Adrenal gland (tissue), 5 donors: ENCODE results near the gene SCO1.

Experiments used
- CTCF ChIP-seq, 6 experiments: fragments of 450-650 bp in 4 of 6; fragments of 200-600 bp in 2 of 6; sonication (generic) in 1 of 6; IDR thresholded peaks; 1 replicate in 5 of 6; 2 replicates in 1 of 6; pipeline versions ENCODE4 v1.5.1 to v1.8.0; 2016 to 2021; ENCODE audit warnings: antibody characterized with exemption in 6 of 6, mild to moderate bottlenecking in 2 of 6, moderate library complexity in 1 of 6
- POLR2A ChIP-seq, 2 donors: fragments of 450-650 bp; IDR thresholded peaks; one replicate each; pipeline ENCODE4 v1.6.1; 2017; ENCODE audit warnings: antibody characterized with exemption in 2 of 2, mild to moderate bottlenecking in 2 of 2, moderate library complexity in 1 of 2
- donor health status: DM: no; HTN: no; CAD: no.

GRCh38 chr17:10648956-10649355, 48.4 kb downstream of the SCO1 start:
- no peak for TF ChIP-seq CTCF (IDR thresholded peaks at IDR 0.05)
- no peak for TF ChIP-seq POLR2A (IDR thresholded peaks at IDR 0.05)
